Measurements from ENCODE around the gene KDSR.
A peak's percentile ranks its signal among the peaks of the same experiment; 100 is the strongest.

KDSR gene

GRCh38 chr18:63306819-63307550 is 60.0 kb downstream of the KDSR start:
- DNase-seq (ENCODE audit: low read depth) = no peak

GRCh38 chr18:63306249-63306648 is 60.8 kb downstream of the KDSR start:
- no peak for DNase-seq (ENCODE audit: low read depth)

- DNase-seq (ENCODE audit: low read depth) = no peak
Measured at GRCh38 chr18:63303547-63303946, 63.5 kb downstream of the KDSR start.

- no peak for DNase-seq (ENCODE audit: low read depth)
Measured at GRCh38 chr18:63302636-63303405, 64.2 kb downstream of the KDSR start.

DNA sequence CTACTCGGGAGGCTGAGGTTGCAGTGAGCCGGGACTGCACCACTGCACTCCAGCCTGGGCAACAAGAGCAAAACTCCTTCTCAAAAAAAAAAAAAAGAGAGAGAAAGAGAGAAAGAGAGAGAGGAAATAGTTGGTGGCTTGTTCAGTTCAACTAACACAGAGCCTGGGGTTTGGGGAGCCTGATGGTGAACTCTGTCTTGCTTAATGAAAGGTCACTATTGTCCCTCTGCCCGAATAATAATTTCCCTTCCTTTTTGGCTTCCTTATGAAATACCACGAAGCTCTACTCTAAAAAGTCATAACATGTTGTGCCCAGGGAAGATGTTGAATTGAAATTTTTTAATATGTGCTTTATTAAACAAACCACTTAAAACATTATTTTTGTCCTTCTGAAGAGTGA is 64.8 kb downstream of the KDSR start:
- no peak for DNase-seq (ENCODE audit: low read depth)

GRCh38 chr18:63301434-63301833 is 65.6 kb downstream of the KDSR start:
- no peak for DNase-seq (ENCODE audit: low read depth)

DNA sequence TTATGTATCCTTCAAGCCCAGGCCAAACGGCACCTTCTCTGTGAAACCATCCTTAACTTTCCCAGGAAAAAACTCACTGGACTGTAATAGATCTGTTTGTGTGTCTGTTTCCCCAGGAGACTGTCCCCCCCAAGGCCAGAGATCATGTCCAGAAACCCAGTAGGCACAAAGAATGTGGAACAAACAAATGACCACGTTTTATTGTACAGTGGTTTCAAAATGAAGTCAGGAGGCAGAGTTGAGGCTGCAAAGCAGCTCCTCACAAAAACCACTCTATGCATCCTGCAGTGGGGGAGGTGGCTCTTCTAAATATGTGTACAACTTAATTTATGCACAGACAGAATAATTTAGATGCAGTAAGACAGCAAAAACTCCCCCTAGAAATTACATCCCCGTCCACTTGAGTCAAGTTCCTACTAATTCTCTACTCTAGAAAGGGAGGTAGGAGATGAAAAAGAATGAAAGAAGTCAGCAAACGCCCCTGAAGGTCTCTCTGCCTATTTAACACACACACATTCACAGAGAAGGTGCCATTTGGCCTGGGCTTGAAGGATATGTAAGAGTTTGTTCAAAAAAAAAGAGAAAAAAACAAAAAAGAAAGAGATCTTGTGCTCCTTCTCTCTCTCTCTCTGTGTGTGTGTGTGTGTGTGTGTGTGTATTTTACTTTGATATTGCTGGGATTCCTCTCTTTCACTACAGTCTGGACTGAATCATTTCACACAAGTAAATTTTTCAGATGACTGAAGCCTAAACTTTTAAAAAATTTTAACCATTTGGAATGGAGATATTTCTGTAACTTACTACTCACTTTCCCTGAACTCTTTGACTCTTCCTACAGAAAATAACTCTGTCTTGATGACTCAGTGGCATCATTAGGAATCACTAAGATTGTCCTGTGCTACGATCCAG is 66.9 kb downstream of the KDSR start:
- peak; percentile 70 for DNase-seq (ENCODE audit: low read depth)

DNA sequence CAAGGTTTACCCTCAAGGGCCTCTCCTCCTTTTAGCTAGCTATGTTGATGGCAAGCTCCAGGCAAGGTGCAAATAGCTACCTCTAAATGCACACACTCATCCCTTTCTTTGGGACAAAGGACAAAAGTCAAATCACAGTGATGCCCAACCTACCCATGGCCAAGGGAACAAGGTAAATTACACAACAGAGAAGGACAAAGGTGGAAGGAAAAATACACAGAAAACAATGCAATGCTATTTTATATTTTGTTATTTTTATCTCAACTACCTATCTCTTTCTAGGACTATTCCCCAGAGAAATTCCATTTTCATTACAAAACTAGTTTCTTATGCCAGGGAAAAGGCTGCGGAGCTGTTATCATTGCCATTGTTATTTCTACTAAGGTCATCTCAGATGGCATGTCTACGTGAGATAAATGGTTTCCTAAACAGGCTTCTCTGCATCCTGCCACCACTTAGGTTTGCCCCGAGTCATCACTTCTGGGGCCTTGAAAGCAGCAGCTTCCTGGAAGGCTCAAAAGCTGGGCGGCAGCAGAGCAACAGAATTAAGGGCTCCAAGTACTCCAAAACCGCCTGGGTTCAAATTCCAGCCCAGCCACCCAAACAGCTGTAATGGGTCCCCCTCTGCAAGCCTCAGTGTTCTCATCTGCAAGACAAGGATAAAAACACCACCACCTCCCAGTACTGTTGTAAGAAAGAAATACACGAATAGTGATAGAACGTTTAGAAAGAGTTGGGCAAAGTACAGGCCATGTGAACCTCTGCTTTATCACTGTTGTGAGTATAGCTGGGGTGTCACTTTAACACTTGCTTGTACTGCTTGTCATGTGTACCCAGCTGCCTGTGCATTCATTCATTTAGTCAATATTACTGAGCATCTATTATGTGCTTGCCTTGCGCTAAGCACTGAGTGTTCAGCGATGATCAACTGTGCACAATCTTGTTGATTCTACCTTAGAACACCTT is 68.3 kb downstream of the KDSR start:
- DNase-seq (ENCODE audit: low read depth) = no peak

DNA sequence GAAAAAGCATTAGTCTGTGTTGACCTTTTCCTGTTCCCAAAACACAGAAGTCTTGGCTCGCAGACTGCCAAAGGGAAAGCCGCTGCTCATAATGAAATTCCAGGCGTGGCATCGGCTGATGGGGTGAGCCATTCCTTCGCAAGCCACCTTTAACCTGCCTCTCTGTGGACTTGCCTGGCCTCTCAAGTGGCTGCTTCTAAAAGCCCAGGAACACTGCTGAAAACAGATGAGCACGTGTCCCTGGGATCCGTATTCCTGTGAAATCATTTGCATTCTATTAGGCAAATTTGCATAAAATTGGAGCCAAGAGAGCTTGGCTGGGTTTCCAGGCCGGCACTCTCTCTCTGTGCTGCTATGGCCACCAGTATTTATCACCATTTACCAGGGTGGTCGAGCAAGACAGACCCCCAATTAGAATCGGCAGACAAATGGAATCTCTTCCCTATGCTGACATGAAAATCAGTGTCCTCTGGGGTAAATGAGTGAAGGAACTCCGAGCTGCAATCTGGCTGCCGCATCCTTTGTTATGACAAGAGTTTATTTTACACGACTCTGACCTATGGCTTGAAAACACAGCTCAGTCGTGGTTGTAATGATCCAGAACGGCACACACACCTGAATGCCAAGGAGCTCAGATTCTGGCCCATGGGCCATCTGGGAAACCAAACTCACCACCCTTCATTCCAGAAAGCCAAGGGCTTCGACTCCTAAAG is 69.2 kb downstream of the KDSR start:
- DNase-seq (ENCODE audit: low read depth) = no peak

GRCh38 chr18:63293935-63294334 is 73.1 kb downstream of the KDSR start:
- DNase-seq (ENCODE audit: low read depth) = no peak

GRCh38 chr18:63292831-63293683 is 73.9 kb downstream of the KDSR start:
- no peak for DNase-seq (ENCODE audit: low read depth)

- no peak for DNase-seq (ENCODE audit: low read depth)
Measured at GRCh38 chr18:63291278-63291677, 75.7 kb downstream of the KDSR start.

DNA sequence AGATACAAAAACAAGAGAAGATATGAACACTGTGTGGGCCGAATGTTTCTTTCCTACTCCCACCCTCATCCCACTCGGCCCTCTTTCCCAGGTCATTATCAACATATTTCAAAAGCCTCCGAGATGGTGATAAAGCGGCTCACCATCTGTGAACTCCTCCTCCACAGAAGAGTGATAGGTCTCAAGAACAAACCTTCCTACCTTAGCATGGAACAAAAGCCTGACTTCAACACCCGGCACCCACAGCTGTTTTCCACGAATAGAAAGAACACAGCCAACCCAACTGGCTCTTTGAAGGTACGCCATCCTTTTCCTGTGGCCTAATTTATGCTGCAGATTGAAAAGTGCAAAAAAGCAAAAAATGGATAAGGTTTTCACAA is 76.2 kb downstream of the KDSR start:
- DNase-seq (ENCODE audit: low read depth) = no peak

DNA sequence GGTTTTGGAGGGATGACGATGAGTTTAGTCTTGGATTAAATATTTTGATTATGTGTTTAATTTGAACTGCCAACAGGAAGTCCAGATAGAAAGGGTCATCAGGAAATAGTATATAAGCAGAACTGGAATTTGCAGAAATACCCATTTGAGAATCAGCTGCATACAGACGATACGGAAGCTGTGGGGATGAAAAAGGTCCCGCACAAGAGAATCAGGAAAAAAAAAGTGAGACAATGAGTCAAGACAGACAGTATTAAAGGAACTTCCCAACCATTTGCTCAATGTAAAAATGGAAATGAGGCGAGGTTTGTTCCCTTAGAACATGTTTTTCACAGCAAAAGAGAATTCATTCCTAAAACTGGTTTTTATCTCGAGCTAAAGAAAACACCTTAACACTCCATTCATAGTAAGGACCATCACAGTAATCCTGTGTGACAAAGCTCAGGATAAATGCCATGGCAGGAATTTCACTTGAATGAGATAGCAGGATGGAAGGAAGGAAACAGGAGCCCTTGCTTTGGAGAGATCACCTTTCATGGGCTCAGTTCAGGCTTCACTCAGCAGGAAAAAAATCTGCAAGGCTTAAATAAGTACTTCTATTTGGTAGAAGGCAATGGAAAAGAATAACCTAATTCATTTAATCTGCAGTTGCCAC is 76.7 kb downstream of the KDSR start:
- DNase-seq (ENCODE audit: low read depth) = no peak

GRCh38 chr18:63288311-63288710 is 78.7 kb downstream of the KDSR start:
- no peak for DNase-seq (ENCODE audit: low read depth)

GRCh38 chr18:63287691-63288220 is 79.2 kb downstream of the KDSR start:
- DNase-seq (ENCODE audit: low read depth) = no peak

- DNase-seq (ENCODE audit: low read depth) = no peak
Measured at GRCh38 chr18:63286926-63287325, 80.1 kb downstream of the KDSR start.

GRCh38 chr18:63284827-63285733 is 81.9 kb downstream of the KDSR start:
- no peak for DNase-seq (ENCODE audit: low read depth)
